ENCODE data around the gene TBC1D5.
"Not testable (repeated sequence)": the region's sequence is repeated elsewhere in the genome, so short reads cannot be mapped to it uniquely, and the experiment has no call there.

TBC1D5 gene

DNA sequence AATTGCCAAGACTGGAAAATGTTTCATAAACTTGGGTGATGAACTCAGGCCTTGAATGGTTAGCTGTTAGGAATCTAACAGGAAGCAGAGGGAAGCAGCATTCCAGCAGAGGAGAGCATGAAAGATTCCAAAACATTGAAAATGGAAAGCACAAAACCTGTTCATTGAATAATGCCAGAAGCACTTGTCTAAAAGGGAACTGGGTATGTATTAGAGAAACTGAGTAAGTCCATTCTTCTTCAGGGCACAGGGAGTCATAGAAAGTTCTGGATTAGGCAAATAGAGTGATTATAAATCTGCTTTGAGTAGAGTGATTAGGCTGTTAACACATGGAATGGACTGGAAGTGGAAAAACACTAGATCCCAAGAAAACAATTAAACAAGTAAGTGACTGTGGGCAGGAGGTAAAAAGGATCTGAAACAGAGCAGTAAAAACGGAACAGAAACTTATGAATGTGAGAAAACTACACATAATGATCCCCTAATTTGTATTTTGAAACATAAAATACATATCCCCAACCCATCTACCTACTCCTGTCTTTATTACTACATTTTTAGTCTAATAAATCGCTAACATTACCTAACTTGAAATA, 343.4 kb downstream of the TBC1D5 start:
- Histone ChIP-seq H4K20me1 (ENCODE audit: insufficient read depth) (no peaks in the 10 kb centered on the region), H3K4me2 (no peak overlapping the region), H3K4me3 (IDR thresholded peaks at IDR 0.05; ENCODE audit: insufficient read depth, low read depth, low read length) (no peak overlapping the region), H3K79me2 (ENCODE audit: insufficient read depth, low read depth) (no peaks in the 10 kb centered on the region), H3K27ac (no peak overlapping the region), H3K36me3 (ENCODE audit: insufficient read depth) (no peaks in the 10 kb centered on the region), H3K27me3 (ENCODE audit: insufficient read depth, low read depth) (no peaks in the 10 kb centered on the region), H3K4me1 (ENCODE audit: low read depth, poor library complexity, severe bottlenecking) (no peaks in the 10 kb centered on the region), H2AFZ (ENCODE audit: low read depth) (no peak overlapping the region), H3K9ac (no peak overlapping the region)
- TF ChIP-seq, protein P1, sequence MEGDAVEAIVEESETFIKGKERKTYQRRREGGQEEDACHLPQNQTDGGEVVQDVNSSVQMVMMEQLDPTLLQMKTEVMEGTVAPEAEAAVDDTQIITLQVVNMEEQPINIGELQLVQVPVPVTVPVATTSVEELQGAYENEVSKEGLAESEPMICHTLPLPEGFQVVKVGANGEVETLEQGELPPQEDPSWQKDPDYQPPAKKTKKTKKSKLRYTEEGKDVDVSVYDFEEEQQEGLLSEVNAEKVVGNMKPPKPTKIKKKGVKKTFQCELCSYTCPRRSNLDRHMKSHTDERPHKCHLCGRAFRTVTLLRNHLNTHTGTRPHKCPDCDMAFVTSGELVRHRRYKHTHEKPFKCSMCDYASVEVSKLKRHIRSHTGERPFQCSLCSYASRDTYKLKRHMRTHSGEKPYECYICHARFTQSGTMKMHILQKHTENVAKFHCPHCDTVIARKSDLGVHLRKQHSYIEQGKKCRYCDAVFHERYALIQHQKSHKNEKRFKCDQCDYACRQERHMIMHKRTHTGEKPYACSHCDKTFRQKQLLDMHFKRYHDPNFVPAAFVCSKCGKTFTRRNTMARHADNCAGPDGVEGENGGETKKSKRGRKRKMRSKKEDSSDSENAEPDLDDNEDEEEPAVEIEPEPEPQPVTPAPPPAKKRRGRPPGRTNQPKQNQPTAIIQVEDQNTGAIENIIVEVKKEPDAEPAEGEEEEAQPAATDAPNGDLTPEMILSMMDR (conservative IDR thresholded peaks at IDR 0.05; ENCODE audit: low read depth, low read length): no peak

DNA sequence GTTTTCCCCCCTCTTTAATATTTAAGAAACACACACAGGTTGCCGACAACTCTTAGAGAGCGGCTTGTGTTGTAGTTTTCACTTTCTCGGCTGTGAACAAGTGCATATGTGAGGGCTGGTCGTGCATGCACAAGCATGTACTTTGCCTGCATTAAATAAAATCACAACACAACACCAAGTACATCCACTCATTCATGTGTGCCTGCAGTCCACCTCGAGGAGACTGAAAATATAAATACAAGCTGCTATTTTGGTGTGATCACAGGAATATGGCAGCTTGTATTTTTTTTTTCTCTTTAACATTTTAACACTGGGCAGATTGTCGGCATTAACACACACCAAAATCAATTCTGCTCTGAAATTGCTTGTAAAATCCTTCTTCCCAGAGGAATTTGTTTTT, 346.4 kb downstream of the TBC1D5 start:
- H3K27me3 ChIP-seq (ENCODE audit: insufficient read depth, low read depth): no peaks in the 10 kb centered on the region
- no peak overlapping the region for H3K9ac ChIP-seq
- H3K4me1 ChIP-seq (ENCODE audit: low read depth, poor library complexity, severe bottlenecking): no peaks in the 10 kb centered on the region
- no peak overlapping the region for H2AFZ ChIP-seq (ENCODE audit: low read depth)
- no peaks in the 10 kb centered on the region for H4K20me1 ChIP-seq (ENCODE audit: insufficient read depth)
- H3K36me3 ChIP-seq (ENCODE audit: insufficient read depth): no peaks in the 10 kb centered on the region
- no peak overlapping the region for H3K27ac ChIP-seq
- H3K79me2 ChIP-seq (ENCODE audit: insufficient read depth, low read depth): no peaks in the 10 kb centered on the region
- TF ChIP-seq, protein P1 (conservative IDR thresholded peaks at IDR 0.05; ENCODE audit: low read depth, low read length): no peak
- H3K4me3 ChIP-seq (IDR thresholded peaks at IDR 0.05; ENCODE audit: insufficient read depth, low read depth, low read length): no peak overlapping the region
- no peak overlapping the region for H3K4me2 ChIP-seq

DNA sequence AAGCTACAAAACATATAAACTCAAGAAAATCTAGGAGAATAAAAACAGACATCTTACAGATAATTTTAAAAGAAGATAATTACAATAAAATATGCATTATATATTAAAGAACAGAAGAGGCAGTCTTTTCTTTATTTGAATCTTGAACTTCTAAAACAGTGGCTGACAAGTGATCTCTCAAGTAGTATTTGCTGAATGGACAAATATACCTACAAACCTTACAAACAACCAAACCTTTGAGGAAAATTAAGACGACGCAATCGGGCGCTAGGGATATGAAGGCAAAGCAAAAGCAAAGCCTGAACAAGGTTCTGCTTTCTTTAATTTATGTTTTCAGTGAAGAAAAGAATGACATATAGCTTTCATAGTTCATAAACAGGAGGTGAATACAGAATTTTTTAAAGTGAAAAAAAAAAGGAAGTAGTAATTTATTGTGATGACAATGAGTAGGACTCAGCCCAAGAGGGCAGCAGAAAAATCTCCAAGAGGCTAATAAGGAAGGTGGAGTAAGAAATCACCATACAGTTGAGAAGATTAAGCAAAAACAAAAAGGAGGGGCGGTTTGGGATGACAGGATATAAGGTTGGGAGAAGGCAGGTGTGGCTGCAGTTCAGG, 347.8 kb downstream of the TBC1D5 start:
- Histone ChIP-seq H3K4me3 (IDR thresholded peaks at IDR 0.05; ENCODE audit: insufficient read depth, low read depth, low read length) (no peak overlapping the region), H3K4me2 (no peak overlapping the region), H3K27ac (no peak overlapping the region), H3K9ac (no peak overlapping the region), H3K4me1 (ENCODE audit: low read depth, poor library complexity, severe bottlenecking) (no peaks in the 10 kb centered on the region), H3K79me2 (ENCODE audit: insufficient read depth, low read depth) (no peaks in the 10 kb centered on the region), H3K27me3 (ENCODE audit: insufficient read depth, low read depth) (no peaks in the 10 kb centered on the region), H3K36me3 (ENCODE audit: insufficient read depth) (no peaks in the 10 kb centered on the region), H2AFZ (ENCODE audit: low read depth) (no peak overlapping the region), H4K20me1 (ENCODE audit: insufficient read depth) (no peaks in the 10 kb centered on the region)
- TF ChIP-seq, protein P1 (conservative IDR thresholded peaks at IDR 0.05; ENCODE audit: low read depth, low read length): no peak

DNA sequence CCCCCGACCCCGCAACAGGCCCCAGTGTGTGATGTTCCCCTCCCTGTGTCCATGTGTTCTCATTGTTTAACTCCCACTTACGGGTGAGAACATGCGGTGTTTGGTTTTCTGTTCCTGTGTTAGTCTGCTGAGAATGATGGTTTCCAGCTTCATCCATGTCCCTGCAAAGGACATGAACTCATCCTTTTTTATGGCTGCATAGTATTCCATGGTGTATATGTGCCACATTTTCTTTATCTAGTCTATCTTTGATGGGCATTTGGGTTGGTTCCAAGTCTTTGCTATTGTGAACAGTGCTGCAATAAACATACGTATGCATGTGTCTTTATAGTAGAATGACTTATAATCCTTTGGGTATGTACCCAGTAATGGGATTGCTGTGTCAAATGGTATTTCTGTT, 349.9 kb downstream of the TBC1D5 start:
- H3K27ac ChIP-seq; H3K36me3 ChIP-seq (ENCODE audit: insufficient read depth); H4K20me1 ChIP-seq (ENCODE audit: insufficient read depth); H3K9ac ChIP-seq; H3K4me1 ChIP-seq (ENCODE audit: low read depth, poor library complexity, severe bottlenecking); H3K4me3 ChIP-seq (IDR thresholded peaks at IDR 0.05; ENCODE audit: insufficient read depth, low read depth, low read length); H3K4me2 ChIP-seq; H3K79me2 ChIP-seq (ENCODE audit: insufficient read depth, low read depth); H3K27me3 ChIP-seq (ENCODE audit: insufficient read depth, low read depth); H2AFZ ChIP-seq (ENCODE audit: low read depth): not testable (repeated sequence)

DNA sequence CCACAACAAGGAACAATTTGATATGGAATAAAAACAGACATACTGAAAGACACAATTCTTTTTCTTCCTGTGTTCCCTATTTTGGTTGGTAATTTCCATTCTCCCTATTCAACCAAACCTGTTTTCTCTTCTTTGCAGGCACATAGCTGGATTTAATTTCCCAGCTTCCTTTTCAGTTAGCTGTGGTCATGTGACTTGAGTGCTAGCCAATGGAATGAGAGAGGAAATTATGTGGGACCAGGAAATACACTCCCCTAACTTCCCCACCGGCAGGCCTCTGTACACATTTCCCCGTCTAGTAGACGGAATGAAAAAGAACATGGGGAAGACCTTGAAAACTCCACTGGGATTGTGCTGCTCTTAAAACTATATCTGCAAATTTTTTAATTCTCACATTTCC, 351.6 kb downstream of the TBC1D5 start:
- Histone ChIP-seq H3K27me3 (ENCODE audit: insufficient read depth, low read depth) (no peaks in the 10 kb centered on the region), H3K9ac (no peak overlapping the region), H3K27ac (no peak overlapping the region), H2AFZ (ENCODE audit: low read depth) (no peak overlapping the region), H3K79me2 (ENCODE audit: insufficient read depth, low read depth) (no peaks in the 10 kb centered on the region), H3K36me3 (ENCODE audit: insufficient read depth) (no peaks in the 10 kb centered on the region), H4K20me1 (ENCODE audit: insufficient read depth) (no peaks in the 10 kb centered on the region), H3K4me3 (IDR thresholded peaks at IDR 0.05; ENCODE audit: insufficient read depth, low read depth, low read length) (no peak overlapping the region), H3K4me2 (no peak overlapping the region), H3K4me1 (ENCODE audit: low read depth, poor library complexity, severe bottlenecking) (no peaks in the 10 kb centered on the region)
- TF ChIP-seq, protein P1 (conservative IDR thresholded peaks at IDR 0.05; ENCODE audit: low read depth, low read length): no peak
